GM19193 (cell line): ENCODE data around the gene ANKRD52.

Experiments
- POLR2A ChIP-seq: IDR thresholded peaks from 4 replicates; pipeline ENCODE4 v1.6.1; 2011; ENCODE audit not compliant: insufficient read depth, insufficient read length; ENCODE audit errors: extremely low read depth

Gene ANKRD52

GRCh38 chr12:56230432-56231183 lies 27.6 kb downstream of the ANKRD52 start:
- no peak for TF ChIP-seq POLR2A

GRCh38 chr12:56229916-56230431 lies 28.2 kb downstream of the ANKRD52 start, which contains the start of gene SLC39A5:
Gene SLC39A5, plus strand, starts transcription at chr12:56230051. Its CDS starts 1,224 bp downstream, at chr12:56231275.
- TF ChIP-seq POLR2A: no peak

GRCh38 chr12:56229082-56229481 lies 29.1 kb downstream of the ANKRD52 start:
- no peak for TF ChIP-seq POLR2A

GRCh38 chr12:56224954-56225353 lies 33.2 kb downstream of the ANKRD52 start:
- TF ChIP-seq POLR2A: no peak

GRCh38 chr12:56224102-56224701 lies 34.0 kb downstream of the ANKRD52 start, which contains the start of gene NABP2:
Gene NABP2, plus strand, starts transcription at chr12:56224342. Its CDS starts 515 bp downstream, at chr12:56224857.
- peak; percentile 70 for TF ChIP-seq POLR2A

GRCh38 chr12:56223571-56224101 lies 34.5 kb downstream of the ANKRD52 start:
- TF ChIP-seq POLR2A: no peak

GRCh38 chr12:56222531-56222895 lies 35.7 kb downstream of the ANKRD52 start:
- no peak for TF ChIP-seq POLR2A

- peak; percentile 96 for TF ChIP-seq POLR2A
Measured at GRCh38 chr12:56221757-56222530, 36.2 kb downstream of the ANKRD52 start, which contains the start of gene RNF41. Gene RNF41, minus strand, starts transcription at chr12:56221922. Its CDS starts 7,875 bp downstream, at chr12:56214047.

- TF ChIP-seq POLR2A: no peak
Measured at GRCh38 chr12:56221232-56221756, 36.9 kb downstream of the ANKRD52 start.

- TF ChIP-seq POLR2A: no peak
Measured at GRCh38 chr12:56220611-56221231, 37.5 kb downstream of the ANKRD52 start.

- no peak for TF ChIP-seq POLR2A
Measured at GRCh38 chr12:56219840-56220239, 38.3 kb downstream of the ANKRD52 start.

GRCh38 chr12:56216461-56216860 lies 41.7 kb downstream of the ANKRD52 start:
- TF ChIP-seq POLR2A: no peak

GRCh38 chr12:56213878-56214277 lies 44.3 kb downstream of the ANKRD52 start:
- no peak for TF ChIP-seq POLR2A

- no peak for TF ChIP-seq POLR2A
Measured at GRCh38 chr12:56212361-56212760, 45.8 kb downstream of the ANKRD52 start.

- no peak for TF ChIP-seq POLR2A
Measured at GRCh38 chr12:56208006-56208405, 50.2 kb downstream of the ANKRD52 start.
